PFSK-1 (cell line): Measurements from ENCODE around the gene RUNX1.

Experiments used
- FOXP2 ChIP-seq: optimal IDR thresholded peaks from 2 replicates; pipeline ENCODE3; 2011; ENCODE audit warnings: borderline replicate concordance, control low read depth, inconsistent platforms; ENCODE audit not compliant: insufficient read depth; ENCODE audit errors: extremely low read length, extremely low read depth
- POLR2AphosphoS5 ChIP-seq: IDR thresholded peaks from 2 replicates; pipeline ENCODE4 v1.6.1; 2012; ENCODE audit warnings: low read depth, mild to moderate bottlenecking, control low read depth, low read length, moderate library complexity
- REST ChIP-seq, 2 experiments: IDR thresholded peaks; 2 replicates each; pipeline versions ENCODE4 v1.6.1 to v1.8.0; 2011 to 2012; ENCODE audit warnings: low read depth in 2 of 2, low read length in 2 of 2, control low read depth in 1 of 2, inconsistent platforms in 1 of 2, mild to moderate bottlenecking in 1 of 2, moderate library complexity in 1 of 2; ENCODE audit not compliant: insufficient read depth in 1 of 2
- SIN3A ChIP-seq: IDR thresholded peaks from 2 replicates; pipeline ENCODE4 v1.6.1; 2012; ENCODE audit warnings: mild to moderate bottlenecking, low read length, moderate library complexity, borderline replicate concordance; ENCODE audit not compliant: insufficient read depth
- TAF1 ChIP-seq: IDR thresholded peaks from 2 replicates; pipeline ENCODE4 v1.6.1; 2012; ENCODE audit warnings: low read length, control low read depth, borderline replicate concordance; ENCODE audit not compliant: insufficient read depth

Gene RUNX1

GRCh38 chr21:34999397-34999941 is 49.6 kb downstream of the RUNX1 start:
- TF ChIP-seq SIN3A (no peak), REST (IDR thresholded peaks at IDR 0.05; ENCODE audit: insufficient read depth in 1 of 2, low read depth in 2 of 2, low read length in 2 of 2) (no peak), TAF1 (no peak), POLR2AphosphoS5 (no peak), FOXP2 (no peak)

GRCh38 chr21:34998176-34998575 is 50.9 kb downstream of the RUNX1 start:
- no peak for TF ChIP-seq TAF1
- TF ChIP-seq POLR2AphosphoS5, result no peak

- TF ChIP-seq FOXP2 (no peak), REST (IDR thresholded peaks at IDR 0.05; ENCODE audit: insufficient read depth in 1 of 2, low read depth in 2 of 2, low read length in 2 of 2) (no peak), TAF1 (no peak), POLR2AphosphoS5 (no peak), SIN3A (no peak)
Observed at GRCh38 chr21:34997294-34997693, 51.8 kb downstream of the RUNX1 start.

GRCh38 chr21:34996304-34997101 is 52.6 kb downstream of the RUNX1 start:
- no peak for TF ChIP-seq SIN3A
- TF ChIP-seq REST (IDR thresholded peaks at IDR 0.05; ENCODE audit: insufficient read depth in 1 of 2, low read depth in 2 of 2, low read length in 2 of 2), result no peak
- TF ChIP-seq FOXP2, result no peak
- TF ChIP-seq TAF1, result no peak
- no peak for TF ChIP-seq POLR2AphosphoS5

GRCh38 chr21:34995979-34996303 is 53.2 kb downstream of the RUNX1 start:
- TF ChIP-seq TAF1, result no peak
- TF ChIP-seq REST (IDR thresholded peaks at IDR 0.05; ENCODE audit: insufficient read depth in 1 of 2, low read depth in 2 of 2, low read length in 2 of 2), result no peak
- no peak for TF ChIP-seq SIN3A
